Measurements from ENCODE around the gene SH3YL1.

DNA sequence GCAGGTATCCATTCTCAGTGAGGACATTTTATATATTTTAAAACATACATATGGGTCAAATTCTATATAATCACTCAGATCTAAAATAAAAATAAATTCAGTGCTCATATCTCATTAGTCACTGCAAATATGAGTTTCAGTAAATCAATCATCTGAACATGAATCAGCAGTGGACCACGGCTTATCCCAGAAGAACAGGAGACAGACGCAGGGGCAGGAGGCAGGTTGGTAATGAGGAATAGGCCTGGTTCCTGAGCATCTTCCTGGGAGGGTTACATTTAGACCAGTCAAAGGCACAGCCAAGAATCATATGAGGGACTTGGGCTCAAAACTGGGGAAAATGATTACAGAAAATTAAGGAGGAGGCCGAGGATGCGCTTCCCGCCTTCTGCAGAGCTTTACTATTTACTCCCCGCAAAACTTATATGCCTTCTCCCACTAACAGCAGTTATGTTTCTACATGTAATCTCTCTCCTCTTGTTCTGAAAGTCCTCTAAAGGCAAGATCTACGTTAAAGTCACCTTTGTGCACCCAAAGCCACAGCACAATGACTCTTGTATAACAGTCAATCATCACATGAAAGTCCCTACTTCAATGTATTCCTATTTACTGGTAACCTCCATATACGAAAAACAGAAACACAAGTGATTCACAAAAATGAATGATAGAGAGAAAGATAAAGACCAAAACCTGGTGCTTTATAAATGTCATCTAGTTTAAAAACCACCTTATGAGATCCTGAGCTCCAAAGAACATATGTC is 35.1 kb downstream of the SH3YL1 start:
- TF ChIP-seq, protein P1, sequence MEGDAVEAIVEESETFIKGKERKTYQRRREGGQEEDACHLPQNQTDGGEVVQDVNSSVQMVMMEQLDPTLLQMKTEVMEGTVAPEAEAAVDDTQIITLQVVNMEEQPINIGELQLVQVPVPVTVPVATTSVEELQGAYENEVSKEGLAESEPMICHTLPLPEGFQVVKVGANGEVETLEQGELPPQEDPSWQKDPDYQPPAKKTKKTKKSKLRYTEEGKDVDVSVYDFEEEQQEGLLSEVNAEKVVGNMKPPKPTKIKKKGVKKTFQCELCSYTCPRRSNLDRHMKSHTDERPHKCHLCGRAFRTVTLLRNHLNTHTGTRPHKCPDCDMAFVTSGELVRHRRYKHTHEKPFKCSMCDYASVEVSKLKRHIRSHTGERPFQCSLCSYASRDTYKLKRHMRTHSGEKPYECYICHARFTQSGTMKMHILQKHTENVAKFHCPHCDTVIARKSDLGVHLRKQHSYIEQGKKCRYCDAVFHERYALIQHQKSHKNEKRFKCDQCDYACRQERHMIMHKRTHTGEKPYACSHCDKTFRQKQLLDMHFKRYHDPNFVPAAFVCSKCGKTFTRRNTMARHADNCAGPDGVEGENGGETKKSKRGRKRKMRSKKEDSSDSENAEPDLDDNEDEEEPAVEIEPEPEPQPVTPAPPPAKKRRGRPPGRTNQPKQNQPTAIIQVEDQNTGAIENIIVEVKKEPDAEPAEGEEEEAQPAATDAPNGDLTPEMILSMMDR (IDR thresholded peaks at IDR 0.05; ENCODE audit: insufficient read depth, low read depth, low read length) = no peak
- no peak for TF ChIP-seq EZH2 (IDR thresholded peaks at IDR 0.05; ENCODE audit: insufficient read depth, low read length)
